Fibroblast of skin of right quadriceps (primary cell): ENCODE data around the gene FAM114A1.
"Not testable (repeated sequence)": the region's sequence is repeated elsewhere in the genome, so short reads cannot be mapped to it uniquely, and the experiment has no call there.

Experiments used
- DNase-seq: peaks from one replicate; pipeline ENCODE4 v3.0.0-alpha.2; 2013

FAM114A1 gene

GRCh38 chr4:38941906-38942305 is 74.3 kb downstream of the FAM114A1 start:
- peak; percentile 44 for DNase-seq

GRCh38 chr4:38943343-38943742 is 75.7 kb downstream of the FAM114A1 start:
- no peak for DNase-seq

GRCh38 chr4:38944440-38944839 is 76.8 kb downstream of the FAM114A1 start:
- no peak for DNase-seq

- DNase-seq, result no peak
These were observed 79.3 kb downstream of the FAM114A1 start for GRCh38 chr4:38946919-38947318.

- DNase-seq, result peak; percentile 94
These were observed 80.9 kb downstream of the FAM114A1 start for GRCh38 chr4:38948551-38948950.

- DNase-seq, result peak; percentile 31
These were observed 81.9 kb downstream of the FAM114A1 start for GRCh38 chr4:38949411-38950051.

GRCh38 chr4:38950159-38950558 is 82.6 kb downstream of the FAM114A1 start:
- peak; percentile 57 for DNase-seq

- DNase-seq, result no peak
These were observed 83.1 kb downstream of the FAM114A1 start for GRCh38 chr4:38950734-38951133.

GRCh38 chr4:38951598-38951997 is 84.0 kb downstream of the FAM114A1 start:
- DNase-seq, result no peak

- DNase-seq, result no peak
These were observed 84.4 kb downstream of the FAM114A1 start for GRCh38 chr4:38952017-38952416.

- no peak for DNase-seq
These were observed 87.1 kb downstream of the FAM114A1 start for GRCh38 chr4:38954727-38955126.

- DNase-seq, result no peak
These were observed 88.4 kb downstream of the FAM114A1 start for GRCh38 chr4:38955957-38956356.

GRCh38 chr4:38957261-38957815 is 89.7 kb downstream of the FAM114A1 start:
- no peak for DNase-seq

- DNase-seq, result no peak
These were observed 90.3 kb downstream of the FAM114A1 start for GRCh38 chr4:38957893-38958292.

GRCh38 chr4:38958453-38959190 is 91.0 kb downstream of the FAM114A1 start:
- peak; percentile 73 for DNase-seq

- DNase-seq, result not testable (repeated sequence)
These were observed 91.6 kb downstream of the FAM114A1 start for GRCh38 chr4:38959248-38959647.

GRCh38 chr4:38964942-38965775 is 97.6 kb downstream of the FAM114A1 start:
- DNase-seq, result no peak

GRCh38 chr4:38965866-38966265 is 98.3 kb downstream of the FAM114A1 start:
- DNase-seq, result no peak

- DNase-seq, result peak; percentile 98
These were observed 99.9 kb downstream of the FAM114A1 start for GRCh38 chr4:38967260-38968095.

GRCh38 chr4:38968668-38969067 is 101.1 kb downstream of the FAM114A1 start:
- no peak for DNase-seq

GRCh38 chr4:38976308-38976707 is 108.7 kb downstream of the FAM114A1 start:
- DNase-seq, result no peak

- no peak for DNase-seq
These were observed 111.5 kb downstream of the FAM114A1 start for GRCh38 chr4:38979081-38979480.
